Mammary epithelial cell (primary cell): Measurements from ENCODE around the gene TMEM132C.

Experiments used
- EZH2 ChIP-seq: IDR thresholded peaks from 2 replicates; pipeline ENCODE4 v1.6.1; 2012; ENCODE audit warnings: low read length, inconsistent platforms, borderline replicate concordance
- TF ChIP-seq, protein P1 (sequence below), 2 donors: IDR thresholded peaks in 1 of 2; conservative IDR thresholded peaks in 1 of 2; 2 replicates each; pipeline ENCODE4 v1.5.1; 2011 to 2012; ENCODE audit warnings: inconsistent platforms in 2 of 2, low read length in 2 of 2, mild to moderate bottlenecking in 2 of 2, control low read depth in 1 of 2, low read depth in 1 of 2; ENCODE audit not compliant: insufficient read depth in 1 of 2; ENCODE audit errors: extremely low read depth in 1 of 2

GRCh38 chr12:128439796-128440195 lies 172.8 kb downstream of the TMEM132C start:
- TF ChIP-seq, protein P1, sequence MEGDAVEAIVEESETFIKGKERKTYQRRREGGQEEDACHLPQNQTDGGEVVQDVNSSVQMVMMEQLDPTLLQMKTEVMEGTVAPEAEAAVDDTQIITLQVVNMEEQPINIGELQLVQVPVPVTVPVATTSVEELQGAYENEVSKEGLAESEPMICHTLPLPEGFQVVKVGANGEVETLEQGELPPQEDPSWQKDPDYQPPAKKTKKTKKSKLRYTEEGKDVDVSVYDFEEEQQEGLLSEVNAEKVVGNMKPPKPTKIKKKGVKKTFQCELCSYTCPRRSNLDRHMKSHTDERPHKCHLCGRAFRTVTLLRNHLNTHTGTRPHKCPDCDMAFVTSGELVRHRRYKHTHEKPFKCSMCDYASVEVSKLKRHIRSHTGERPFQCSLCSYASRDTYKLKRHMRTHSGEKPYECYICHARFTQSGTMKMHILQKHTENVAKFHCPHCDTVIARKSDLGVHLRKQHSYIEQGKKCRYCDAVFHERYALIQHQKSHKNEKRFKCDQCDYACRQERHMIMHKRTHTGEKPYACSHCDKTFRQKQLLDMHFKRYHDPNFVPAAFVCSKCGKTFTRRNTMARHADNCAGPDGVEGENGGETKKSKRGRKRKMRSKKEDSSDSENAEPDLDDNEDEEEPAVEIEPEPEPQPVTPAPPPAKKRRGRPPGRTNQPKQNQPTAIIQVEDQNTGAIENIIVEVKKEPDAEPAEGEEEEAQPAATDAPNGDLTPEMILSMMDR (conservative IDR thresholded peaks at IDR 0.05 in 1 of 2, IDR thresholded peaks at IDR 0.05 in 1 of 2; ENCODE audit: extremely low read depth in 1 of 2, insufficient read depth in 1 of 2, low read depth in 1 of 2, low read length in 2 of 2): no peak
- TF ChIP-seq EZH2: no peak
